ENCODE results near the gene KCNJ6.

Gene KCNJ6

DNA sequence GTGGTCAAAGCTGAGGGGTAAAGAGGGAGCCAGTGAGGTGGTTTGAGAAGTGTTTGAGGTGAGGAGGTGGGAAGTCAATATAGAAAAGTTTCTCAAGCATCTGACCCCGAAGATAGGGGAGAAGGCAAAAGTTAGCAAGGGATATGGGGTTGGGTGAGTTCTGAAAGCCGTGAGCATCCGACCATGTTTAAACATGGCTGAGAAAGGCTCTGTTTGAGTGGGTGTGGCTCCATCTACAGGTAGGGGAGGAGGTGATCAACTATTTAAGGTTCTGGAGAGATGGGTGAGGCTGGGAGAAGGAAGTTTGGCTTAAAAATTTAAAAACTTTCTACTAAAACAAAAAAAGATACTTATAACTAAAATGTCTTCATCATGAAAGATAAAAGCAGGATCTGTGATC lies 273.8 kb downstream of the KCNJ6 start:
- DNase-seq, result no peak

DNA sequence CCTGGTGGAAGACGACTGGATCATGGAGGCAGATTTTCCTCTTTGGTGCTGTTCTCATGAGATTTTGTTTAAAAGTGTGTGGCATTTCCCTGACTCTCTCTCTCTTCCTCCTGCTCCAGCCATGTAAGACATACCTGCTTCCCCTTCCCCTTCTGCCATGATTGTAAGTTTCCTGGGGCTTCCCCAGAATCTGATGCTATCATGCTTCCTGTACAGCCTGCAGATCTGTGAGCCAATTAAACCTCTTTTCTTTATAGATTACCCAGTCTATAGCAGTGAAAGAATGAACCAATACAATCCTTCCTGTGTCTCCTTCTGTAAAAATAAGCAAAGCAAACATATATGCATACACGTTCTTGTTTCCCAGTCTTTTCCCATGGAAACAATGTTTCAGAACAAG lies 276.5 kb downstream of the KCNJ6 start:
- DNase-seq, result no peak

GRCh38 chr21:37636152-37636860 lies 280.0 kb downstream of the KCNJ6 start:
- DNase-seq, result no peak

DNA sequence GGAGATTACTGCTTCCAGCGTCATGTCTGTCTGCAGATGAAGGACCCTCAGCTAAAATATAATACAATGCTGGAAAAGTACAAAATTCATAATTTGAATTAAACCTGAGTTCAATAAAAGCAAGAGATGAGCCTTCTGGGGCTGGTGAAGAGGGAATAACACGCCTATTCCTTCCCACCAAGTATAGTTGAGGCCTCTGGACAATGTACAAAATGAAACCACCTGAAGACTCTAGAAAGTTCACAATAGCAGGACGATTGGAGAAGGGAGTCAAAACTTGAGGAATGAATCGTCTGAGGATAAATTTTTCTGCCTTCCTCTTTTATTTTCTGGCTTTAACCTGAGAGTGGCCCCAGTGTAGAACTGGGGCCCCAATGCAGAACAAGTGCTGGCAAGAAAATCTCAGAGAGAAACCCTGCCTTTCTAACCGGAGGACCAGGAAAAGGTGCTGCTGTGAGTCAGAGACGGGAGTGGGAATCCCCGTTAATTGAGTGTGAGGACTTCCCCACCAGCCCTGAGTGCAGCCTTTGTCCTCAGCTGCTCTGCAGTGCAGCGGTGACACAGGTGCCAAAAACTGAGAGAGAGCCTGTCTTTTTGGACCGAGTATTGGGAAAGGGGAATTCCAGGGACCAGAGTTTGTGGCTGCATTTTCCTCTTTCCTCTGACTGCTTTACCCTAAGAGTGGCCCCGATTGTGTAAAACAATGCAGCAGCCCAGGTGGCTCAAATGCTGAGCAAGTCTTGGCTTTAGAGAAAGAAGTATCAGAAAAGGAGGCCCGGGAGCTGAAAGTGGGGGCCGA lies 284.7 kb downstream of the KCNJ6 start:
- no peak for DNase-seq

GRCh38 chr21:37630872-37631271 lies 285.4 kb downstream of the KCNJ6 start:
- no peak for DNase-seq

DNA sequence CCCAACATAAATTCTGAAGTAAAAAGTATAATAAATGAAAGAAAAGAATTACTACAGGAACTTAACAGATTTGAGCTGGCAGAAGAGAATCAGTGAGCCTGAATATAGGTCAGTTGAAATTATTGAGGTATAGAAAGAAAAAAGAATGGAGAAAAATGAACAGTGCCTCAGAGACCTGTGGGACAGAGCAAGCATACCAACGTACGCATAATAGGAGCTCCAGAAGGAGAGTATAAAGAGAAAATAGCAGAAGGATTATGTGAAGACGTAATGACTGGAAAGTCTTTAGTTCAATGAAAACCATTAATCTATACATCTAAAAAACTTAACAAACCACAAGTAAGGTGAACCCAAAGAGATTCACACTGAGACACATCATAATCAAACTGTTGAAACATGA lies 287.9 kb downstream of the KCNJ6 start:
- DNase-seq, result no peak

GRCh38 chr21:37627561-37627960 lies 288.7 kb downstream of the KCNJ6 start:
- no peak for DNase-seq

- DNase-seq, result no peak
These were observed 289.2 kb downstream of the KCNJ6 start for GRCh38 chr21:37627074-37627473.

- no peak for DNase-seq
These were observed 289.9 kb downstream of the KCNJ6 start for GRCh38 chr21:37626320-37626719.

DNA sequence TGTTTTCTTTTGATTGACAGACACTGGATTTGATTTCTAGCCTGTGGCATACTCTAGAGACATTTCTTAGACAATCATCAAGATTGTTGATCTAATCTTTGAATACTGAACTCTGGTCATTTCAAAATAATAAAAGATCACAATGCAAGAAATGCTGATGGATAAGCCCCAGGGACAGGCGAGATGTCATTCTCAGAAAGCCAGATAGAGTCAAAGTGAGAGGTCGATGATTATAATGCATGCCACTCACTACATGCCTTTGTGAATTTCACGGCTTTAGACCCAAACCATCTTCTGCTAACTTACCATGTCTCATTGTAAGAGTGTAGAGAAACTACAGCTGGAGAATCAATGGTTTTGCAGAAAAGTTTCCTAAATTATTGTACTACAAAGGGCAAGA lies 292.6 kb downstream of the KCNJ6 start:
- DNase-seq, result no peak

DNA sequence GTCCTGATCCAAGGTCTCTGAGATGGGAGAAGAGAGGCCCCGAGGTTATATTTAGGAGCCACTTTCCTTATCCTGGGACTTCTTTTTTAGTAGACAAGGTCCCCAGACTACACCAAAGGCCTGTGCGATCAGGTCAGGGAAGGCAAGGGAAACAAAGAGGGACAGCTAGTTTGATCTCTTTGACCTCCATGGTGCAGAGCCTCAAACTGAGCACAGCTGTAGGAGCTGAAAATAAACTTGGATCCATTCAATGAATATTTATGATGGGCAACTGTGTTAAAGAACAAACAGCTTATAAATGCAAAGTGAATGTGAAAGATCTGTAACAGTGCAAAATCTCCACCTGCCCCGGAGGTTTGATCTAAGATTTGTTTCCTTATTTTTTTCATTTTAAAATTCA lies 293.1 kb downstream of the KCNJ6 start:
- DNase-seq, result no peak

- no peak for DNase-seq
These were observed 293.5 kb downstream of the KCNJ6 start for GRCh38 chr21:37622755-37623154.

DNA sequence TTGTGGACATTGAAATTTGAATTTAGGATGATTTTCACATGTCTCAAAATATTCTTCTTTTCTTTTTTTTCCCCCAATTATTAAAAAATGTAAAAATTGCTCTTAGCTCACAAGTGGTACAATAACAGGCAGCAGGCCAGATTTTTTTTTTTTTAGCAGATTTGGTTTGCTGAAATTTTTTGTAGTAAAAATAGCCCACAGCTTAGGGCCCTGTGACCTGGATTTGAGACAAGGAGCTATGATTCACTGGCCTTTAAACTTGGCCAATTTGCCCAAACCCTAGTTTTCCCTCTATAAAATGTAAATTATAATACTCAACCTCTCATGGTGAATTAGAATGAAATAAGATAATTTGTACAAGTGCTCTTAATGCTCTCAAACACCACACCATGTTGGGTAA lies 295.9 kb downstream of the KCNJ6 start:
- DNase-seq, result no peak

- DNase-seq, result no peak
These were observed 296.7 kb downstream of the KCNJ6 start for GRCh38 chr21:37619464-37619974.

- no peak for DNase-seq
These were observed 298.2 kb downstream of the KCNJ6 start for GRCh38 chr21:37618081-37618480.

- DNase-seq, result no peak
These were observed 300.3 kb downstream of the KCNJ6 start for GRCh38 chr21:37615962-37616361.

DNA sequence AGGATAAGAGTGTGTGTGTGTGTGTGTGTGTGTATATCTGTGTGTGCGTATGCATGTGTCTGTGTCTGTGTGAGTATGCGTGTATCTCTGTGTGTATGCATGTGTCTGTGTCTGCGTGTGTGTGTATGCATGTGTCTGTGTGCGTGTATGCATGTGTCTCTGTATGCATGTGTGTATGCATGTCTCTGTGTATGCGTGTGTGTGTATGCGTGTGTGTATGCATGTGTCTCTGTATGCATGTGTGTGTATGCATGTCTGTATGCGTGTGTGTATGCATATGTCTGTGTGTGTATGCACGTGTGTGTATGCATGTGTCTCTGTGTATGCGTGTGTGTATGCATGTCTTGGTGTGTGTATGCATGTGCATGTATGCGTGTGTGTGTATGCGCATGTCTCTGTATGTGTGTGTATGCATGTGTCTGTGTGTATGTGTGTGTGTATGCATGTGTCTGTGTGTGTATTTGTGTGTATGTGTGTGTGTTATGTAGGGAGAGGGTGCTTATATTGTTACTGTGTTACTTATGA lies 301.8 kb downstream of the KCNJ6 start:
- DNase-seq, result no peak

GRCh38 chr21:37607081-37607480 lies 309.2 kb downstream of the KCNJ6 start:
- no peak for DNase-seq

DNA sequence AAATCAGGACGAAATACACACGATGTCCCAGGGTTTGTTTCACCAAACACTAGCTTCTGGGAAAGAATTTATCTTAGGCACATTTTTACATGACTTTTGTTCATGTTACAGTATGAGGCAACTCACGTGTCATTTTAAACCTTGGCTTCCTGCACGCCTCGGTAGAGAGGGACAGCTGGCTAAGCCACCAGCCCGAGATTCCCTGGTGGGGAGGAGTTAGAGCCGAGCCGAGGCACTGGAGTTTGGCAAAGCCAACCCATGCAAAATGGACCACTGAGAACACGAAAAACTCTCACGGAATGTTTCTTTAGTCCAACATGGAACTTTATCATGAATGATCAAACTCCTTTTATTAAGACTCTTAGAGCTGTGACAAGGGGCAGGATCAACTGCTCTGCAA lies 309.7 kb downstream of the KCNJ6 start:
- DNase-seq, result no peak

GRCh38 chr21:37605006-37605405 lies 311.3 kb downstream of the KCNJ6 start:
- no peak for DNase-seq

- DNase-seq, result no peak
These were observed 313.1 kb downstream of the KCNJ6 start for GRCh38 chr21:37603129-37603528.

DNA sequence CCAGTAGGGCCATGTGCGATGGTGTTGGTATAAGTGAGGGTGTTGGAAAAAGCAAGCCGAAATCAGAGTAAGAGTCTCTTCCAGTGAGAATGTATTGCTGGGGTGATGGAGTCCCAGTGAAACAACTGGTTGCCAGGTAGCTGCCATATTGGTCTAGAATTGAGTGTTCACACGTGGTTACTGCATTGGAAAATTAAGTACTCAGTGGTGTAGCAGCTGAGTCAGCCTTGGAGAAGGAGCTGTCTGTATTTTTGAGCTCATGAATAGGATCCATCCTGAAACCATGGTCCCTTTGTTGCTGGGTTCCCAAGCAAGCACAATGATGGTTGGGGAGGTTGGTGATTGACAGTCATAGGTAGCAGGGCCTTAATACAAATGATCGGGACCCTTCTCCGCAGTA lies 314.3 kb downstream of the KCNJ6 start:
- no peak for DNase-seq

DNA sequence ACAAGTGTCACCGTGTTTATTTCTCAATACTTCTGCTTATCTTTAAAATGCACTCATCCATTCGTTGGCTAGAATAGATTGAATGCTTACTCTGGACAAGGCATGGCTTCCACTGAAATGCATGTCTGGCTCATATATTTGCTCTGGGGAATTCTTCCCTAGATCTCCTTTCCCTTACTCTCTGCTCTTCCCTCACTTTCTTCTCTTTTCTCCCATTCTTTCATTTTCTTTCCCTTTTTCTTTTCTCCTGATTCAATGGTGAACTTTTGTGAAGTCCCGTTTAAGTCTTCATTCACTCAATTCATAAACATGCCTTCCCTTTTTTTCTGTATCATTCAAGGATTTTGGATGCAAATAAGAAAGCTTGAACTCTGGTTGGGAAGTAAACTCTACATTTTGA lies 315.2 kb downstream of the KCNJ6 start:
- DNase-seq, result no peak

DNA sequence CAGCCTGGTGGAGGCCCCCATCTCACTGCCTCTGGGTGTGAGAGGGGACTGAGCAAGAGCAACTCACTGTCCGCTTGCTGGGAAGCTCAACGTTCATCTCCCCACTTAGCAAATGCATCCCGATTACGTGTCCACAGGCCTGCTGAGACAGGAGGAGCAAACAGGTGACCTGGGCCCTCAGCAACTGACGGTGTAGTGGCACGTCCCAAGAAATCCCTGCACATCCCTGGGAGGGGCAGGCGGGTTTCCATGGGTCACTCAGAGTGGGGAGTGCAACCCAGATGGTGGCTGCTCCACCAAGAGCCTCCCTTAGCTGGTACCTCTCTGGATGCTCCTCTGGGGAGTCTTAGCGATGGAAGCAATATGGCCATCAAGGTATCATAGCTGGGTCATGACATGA lies 320.3 kb downstream of the KCNJ6 start:
- no peak for DNase-seq

All from right kidney (tissue), 1 donor.